HG03025 (cell line): ENCODE data around the gene GCSH.

Source experiments
- ATAC-seq: cut with Tn5 transposase; IDR thresholded peaks from one replicate; pipeline ENCODE4 v1.9.1; 2021; ENCODE audit warnings: mild to moderate bottlenecking, moderate library complexity; ENCODE audit not compliant: unreplicated experiment, low FRiP score

GCSH gene

DNA sequence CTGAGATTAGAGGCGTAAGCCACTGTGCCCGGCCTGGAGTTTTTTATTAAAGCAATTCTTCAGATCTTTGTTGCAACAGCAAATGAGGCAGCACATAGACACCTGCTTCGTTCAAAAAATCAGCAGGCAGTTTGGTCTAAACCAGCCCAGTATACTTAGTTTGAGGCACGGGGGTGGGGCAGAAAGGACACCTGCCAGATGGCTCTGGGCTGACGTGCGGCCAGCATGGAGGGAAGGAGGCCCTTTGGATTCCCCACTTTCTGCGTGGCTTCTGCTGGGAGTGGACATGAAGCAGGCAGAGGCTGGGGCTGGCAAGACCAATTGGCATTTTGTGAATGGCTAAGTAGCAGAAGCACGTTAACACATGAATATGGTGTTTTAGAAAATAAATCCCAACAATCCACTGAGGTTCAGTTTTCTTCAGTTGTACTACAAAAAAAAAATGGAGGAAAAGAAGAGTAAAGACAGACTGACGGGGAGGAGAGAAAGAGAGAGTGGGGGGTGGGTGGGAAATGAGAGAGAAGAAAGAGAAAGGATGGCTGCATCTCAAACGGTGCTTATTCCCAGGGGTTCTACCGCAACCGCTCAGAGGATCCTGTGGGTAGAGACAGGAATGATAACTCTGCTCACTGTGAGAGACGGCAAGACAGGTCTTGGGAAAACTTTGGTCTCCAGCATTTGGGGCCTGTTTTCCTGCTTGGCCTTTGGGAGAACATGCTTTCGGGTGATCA, 35.5 kb downstream of the GCSH start:
- no peak for ATAC-seq

DNA sequence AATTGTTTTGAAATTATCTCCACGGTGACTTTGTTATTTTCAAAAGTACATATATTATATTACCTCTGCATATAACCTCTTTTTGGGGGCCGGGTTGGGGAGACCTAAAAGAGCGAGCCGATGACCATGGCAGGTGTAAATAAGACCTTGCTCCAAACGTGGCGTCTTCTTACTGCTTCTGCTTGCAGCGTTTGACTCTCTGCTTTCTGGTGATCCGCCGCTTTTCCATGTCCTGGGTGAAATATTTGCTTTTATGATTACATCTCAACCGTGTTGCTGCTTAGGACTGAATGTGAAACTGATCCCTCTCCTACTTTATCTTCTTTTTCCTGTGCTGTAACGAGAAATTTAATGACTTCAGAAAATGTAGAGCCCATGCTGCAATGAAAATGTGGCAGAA, 42.4 kb downstream of the GCSH start:
- no peak for ATAC-seq

DNA sequence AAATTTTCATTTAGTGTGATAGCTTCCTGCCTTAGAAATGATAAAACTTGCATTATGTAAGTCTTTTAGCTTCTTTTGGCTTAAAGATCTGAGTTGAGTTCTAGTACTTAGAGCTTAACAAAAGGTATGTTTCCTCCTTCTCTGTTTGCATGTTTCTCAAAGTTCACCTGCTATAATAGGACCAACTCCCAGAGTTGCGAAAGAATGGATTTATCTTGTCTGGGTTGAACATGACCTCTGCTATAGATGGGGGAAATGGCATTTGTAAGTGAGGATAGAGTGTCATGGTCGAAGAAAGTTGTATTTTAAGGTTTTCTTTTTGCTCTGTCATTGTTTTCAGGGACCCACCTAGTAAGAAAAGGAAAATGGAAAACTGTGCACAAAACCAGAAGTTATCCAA, 53.4 kb downstream of the GCSH start:
- ATAC-seq: no peak

DNA sequence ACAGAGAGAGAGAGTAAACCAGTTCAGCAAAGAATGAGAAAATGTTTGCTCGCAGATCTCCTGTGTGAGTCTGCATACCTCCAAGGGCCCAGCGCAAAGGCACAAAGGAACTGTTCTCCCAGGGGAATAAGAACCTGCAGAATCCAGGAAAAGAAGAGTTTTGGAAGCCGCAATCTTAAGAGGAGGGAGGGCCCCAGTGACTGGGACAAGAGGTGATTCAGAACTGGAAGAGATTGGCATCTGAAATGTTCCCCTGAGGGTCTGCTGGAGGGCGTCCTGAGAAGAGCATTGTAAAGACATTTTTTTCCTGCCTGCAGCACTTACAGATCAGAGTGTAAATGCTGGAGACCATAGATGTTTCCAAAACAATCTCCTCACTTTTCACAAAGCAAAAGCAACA, 54.5 kb downstream of the GCSH start:
- ATAC-seq: no peak

DNA sequence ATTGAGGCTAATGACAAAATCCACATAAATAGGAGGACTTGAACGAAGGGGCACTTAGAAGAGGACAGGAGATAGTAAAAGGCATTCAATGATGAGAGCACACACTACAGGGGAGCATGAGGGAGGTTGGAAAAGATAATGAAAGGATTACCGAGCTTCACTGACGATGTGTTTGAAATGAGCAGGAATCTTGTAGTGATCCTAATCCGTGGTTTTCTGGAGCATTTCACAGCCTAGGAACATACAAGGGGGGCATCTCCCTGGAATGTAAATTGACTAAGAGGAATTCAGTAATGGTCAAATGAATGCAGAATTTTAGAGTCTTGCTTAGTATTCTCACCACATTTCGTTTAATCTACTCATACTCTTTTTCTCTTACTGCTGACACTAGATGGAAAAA, 55.4 kb downstream of the GCSH start:
- no peak for ATAC-seq

DNA sequence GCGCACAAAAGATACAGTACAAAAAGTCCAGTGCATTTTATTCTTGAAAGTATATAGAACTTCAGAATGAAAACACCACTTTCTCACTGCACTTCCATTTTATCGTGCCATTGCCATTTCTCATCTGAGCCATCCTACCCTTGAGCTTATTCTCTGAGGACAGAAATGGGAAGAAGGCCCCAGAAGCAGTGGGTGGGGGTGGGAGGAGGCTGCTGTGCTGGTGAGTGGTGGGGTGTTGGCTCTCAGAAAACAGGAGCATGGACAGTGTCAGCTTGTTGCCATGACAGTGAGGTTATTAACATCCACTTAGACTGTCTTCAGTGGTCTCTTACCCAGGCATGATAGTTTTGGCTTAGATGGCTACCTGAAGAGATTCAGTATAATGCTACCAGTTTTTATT, 56.1 kb downstream of the GCSH start:
- ATAC-seq: no peak

DNA sequence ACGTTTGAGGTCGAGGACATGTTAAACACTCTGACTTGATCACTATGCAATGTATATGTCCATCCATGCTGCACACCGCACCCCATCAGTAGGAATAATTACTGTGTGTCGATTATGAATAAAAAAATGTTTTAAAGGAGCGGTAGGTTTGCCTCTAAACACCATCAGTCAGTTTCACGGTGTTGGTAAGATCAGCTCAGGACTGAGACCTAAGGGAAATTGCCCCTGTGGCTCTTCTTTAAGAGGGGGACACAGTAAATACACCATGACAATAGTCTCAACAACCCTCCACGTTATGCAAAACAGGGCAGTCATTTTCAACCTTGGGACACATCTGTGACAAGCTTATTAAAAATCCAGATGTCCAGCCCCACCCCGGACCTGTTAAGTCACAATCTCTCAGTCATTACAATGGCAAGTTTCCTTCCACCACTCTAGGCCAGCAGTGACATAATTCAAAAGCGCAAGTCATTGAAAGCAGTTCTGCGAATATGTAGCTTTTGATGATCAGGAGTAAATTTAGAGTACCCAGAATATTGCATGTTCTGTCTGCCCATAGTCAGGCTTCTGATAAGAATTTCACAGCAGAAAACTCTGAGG, 59.3 kb downstream of the GCSH start:
- peak; percentile 4 for ATAC-seq

DNA sequence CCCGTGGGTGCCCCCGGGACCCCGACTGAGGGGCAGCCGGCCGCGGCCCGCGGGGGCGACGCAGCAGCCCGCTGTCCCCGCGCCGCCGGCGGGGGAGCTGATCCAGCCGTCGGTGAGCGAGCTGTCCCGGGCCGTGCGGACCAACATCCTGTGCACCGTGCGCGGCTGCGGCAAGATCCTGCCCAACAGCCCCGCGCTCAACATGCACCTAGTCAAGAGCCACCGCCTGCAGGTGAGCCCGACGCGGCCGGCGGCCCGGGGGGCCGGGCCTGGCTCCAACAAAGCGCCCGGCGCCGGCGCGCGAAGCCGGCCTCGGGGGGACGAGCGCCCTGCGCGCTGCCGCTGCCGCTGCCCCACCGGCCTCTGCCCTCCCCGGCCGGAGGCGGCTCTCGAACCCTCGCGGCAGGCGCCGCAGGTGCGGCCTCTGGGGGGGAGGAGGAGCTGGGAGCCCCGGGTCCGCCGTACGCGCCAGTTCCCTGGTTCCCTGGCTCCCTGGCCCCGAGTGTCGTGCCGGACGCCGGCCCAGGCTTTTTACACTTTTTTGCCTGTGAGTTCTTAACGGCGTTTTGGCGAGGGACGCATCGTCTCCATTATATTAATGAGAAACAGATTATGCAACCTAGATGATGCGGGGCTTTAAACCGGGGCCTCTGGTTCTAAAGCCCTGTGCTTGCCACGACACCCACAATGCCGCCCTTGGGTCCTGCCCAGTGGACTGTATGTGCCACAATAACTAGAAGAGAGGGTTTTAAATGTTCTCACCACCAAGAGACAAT, 60.0 kb downstream of the GCSH start:
- peak; percentile 51 for ATAC-seq

DNA sequence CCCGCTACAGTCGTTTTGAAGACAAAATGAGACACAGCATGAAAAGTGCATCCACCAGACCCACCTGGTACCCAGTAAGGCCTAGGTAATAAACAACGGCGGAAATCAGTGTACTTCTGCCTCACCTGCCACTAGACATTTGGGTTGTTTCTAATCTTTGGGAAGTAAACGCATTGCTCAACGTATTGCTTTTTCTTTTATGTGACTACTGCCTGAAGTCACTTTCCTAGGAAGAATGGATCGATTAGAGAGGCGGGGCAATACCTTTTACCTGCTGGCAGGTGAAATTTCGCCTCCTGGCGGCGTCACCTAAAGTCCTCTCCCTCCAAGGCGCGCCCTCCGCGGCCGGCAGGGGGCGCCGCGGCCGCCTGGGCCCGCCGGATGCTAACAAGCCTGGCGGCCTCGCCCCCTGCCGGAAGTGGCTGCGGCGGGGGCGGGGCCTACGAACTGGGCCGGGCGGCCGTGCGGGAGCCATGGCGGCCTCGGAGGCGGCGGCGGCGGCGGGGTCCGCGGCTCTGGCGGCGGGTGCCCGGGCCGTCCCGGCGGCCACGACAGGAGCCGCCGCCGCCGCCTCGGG, 60.7 kb downstream of the GCSH start, which contains the start of gene ATMIN:
Gene ATMIN, plus strand, starts transcription at position 445 of the 577 bp plus-strand sequence. Its CDS starts 29 bp downstream, at position 474.
- peak; percentile 81 for ATAC-seq
